Neural progenitor cell (in vitro differentiated cells): Measurements from ENCODE around the gene ZNF451. TPM values are rescaled to one million over a fixed set of nuclear protein-coding genes. Genes with fewer than 3 reads are reported as not detected.

Experiments
- DNase-seq: peaks from one replicate; pipeline ENCODE4 v3.0.0-alpha.2; 2016; ENCODE audit warnings: low spot score
- H2AFZ ChIP-seq: fragments of 200-600 bp; sonication (generic); replicated peaks from 2 replicates; pipeline ENCODE4 v1.6.1; 2016; ENCODE audit warnings: antibody characterized with exemption
- H3F3A ChIP-seq: fragments of 200-600 bp; sonication (generic); 2 replicates; pipeline ENCODE4 v1.6.1; 2016; ENCODE audit warnings: antibody characterized with exemption, low read depth
- H3K27ac ChIP-seq: fragments of 200-600 bp; sonication (generic); 2 replicates; pipeline ENCODE4 v1.5.1; 2016; ENCODE audit warnings: mild to moderate bottlenecking
- H3K27me3 ChIP-seq: fragments of 200-600 bp; sonication (generic); 2 replicates; pipeline ENCODE4 v1.6.1; 2016; ENCODE audit warnings: mild to moderate bottlenecking, moderate library complexity
- H3K36me3 ChIP-seq: fragments of 200-600 bp; sonication (generic); 2 replicates; pipeline ENCODE4 v1.5.1; 2016
- H3K4me1 ChIP-seq: fragments of 200-600 bp; sonication (generic); 2 replicates; pipeline ENCODE4 v1.6.1; 2016; ENCODE audit warnings: mixed run types
- H3K4me2 ChIP-seq: fragments of 200-600 bp; sonication (generic); 2 replicates; pipeline ENCODE4 v1.6.1; 2016
- H3K4me3 ChIP-seq: fragments of 200-600 bp; sonication (generic); 2 replicates; pipeline ENCODE4 v1.5.1; 2016
- H3K79me2 ChIP-seq: fragments of 200-600 bp; sonication (generic); 2 replicates; pipeline ENCODE4 v1.6.1; 2016; ENCODE audit warnings: low read depth
- H3K9ac ChIP-seq: fragments of 200-600 bp; sonication (generic); 2 replicates; pipeline ENCODE4 v1.6.1; 2016
- H3K9me3 ChIP-seq: fragments of 200-600 bp; sonication (generic); 2 replicates; pipeline ENCODE4 v1.5.1; 2016; ENCODE audit warnings: low read depth
- H4K20me1 ChIP-seq: fragments of 200-600 bp; sonication (generic); 2 replicates; pipeline ENCODE4 v1.6.1; 2016; ENCODE audit warnings: low read depth
- H3K27ac Mint-ChIP-seq: 3 replicates; pipeline ENCODE4 v1.8.0; 2021; ENCODE audit warnings: mixed read lengths
- H3K27me3 Mint-ChIP-seq: 2 replicates; pipeline ENCODE4 v1.8.0; 2022; ENCODE audit warnings: low read depth, mild to moderate bottlenecking, inconsistent platforms, moderate library complexity, mixed read lengths; ENCODE audit not compliant: insufficient read depth
- H3K36me3 Mint-ChIP-seq: 3 replicates; pipeline ENCODE4 v1.8.0; 2021; ENCODE audit warnings: mixed read lengths
- H3K4me1 Mint-ChIP-seq: 3 replicates; pipeline ENCODE4 v1.8.0; 2021; ENCODE audit warnings: mixed read lengths
- H3K4me3 Mint-ChIP-seq: 3 replicates; pipeline ENCODE4 v1.8.0; 2021; ENCODE audit warnings: mild to moderate bottlenecking, moderate library complexity, mixed read lengths
- H3K9me3 Mint-ChIP-seq: 3 replicates; pipeline ENCODE4 v1.8.0; 2020; ENCODE audit warnings: mixed read lengths
- CTCF ChIP-seq: fragments of 200-600 bp; sonication (generic); IDR thresholded peaks from 2 replicates; pipeline ENCODE4 v1.5.1; 2017; ENCODE audit warnings: antibody characterized with exemption, mild to moderate bottlenecking
- EZH2 ChIP-seq: fragments of 200-600 bp; sonication (generic); IDR thresholded peaks from 2 replicates; pipeline ENCODE4 v1.6.1; 2017; ENCODE audit warnings: antibody characterized with exemption, mild to moderate bottlenecking, moderate library complexity
- EZH2phosphoT487 ChIP-seq: fragments of 200-600 bp; sonication (generic); IDR thresholded peaks from 2 replicates; pipeline ENCODE4 v1.6.1; 2017; ENCODE audit warnings: antibody characterized with exemption
- total RNA-seq: library from RNA; depleted of rRNA; stranded (reverse); fragments of >200 nt; gene quantifications from 2 replicates; pipeline ENCODE4 v1.2.3, GENCODE V29; 2015; ENCODE audit warnings: low replicate concordance

Gene ZNF451
- total RNA-seq, 1 donor from 2014 or later: 126 TPM

- no peaks in the 10 kb centered on the region for H3K36me3 ChIP-seq
- H3K4me3 ChIP-seq: no peak overlapping the region
- H3K27me3 ChIP-seq: no peaks in the 10 kb centered on the region
- no peaks in the 10 kb centered on the region for H3K9me3 ChIP-seq
- H2AFZ ChIP-seq: no peak overlapping the region
- H3F3A ChIP-seq: peaks cover 6% of the 10 kb centered on the region
- peaks cover 2% of the 10 kb centered on the region for H3K27me3 Mint-ChIP-seq
- no peak overlapping the region for H3K27ac ChIP-seq
- H3K4me2 ChIP-seq: no peak overlapping the region
- no peak for DNase-seq
- H3K36me3 Mint-ChIP-seq: peaks cover 7% of the 10 kb centered on the region
- H3K9me3 Mint-ChIP-seq: peaks cover 10% of the 10 kb centered on the region
- no peaks in the 10 kb centered on the region for H4K20me1 ChIP-seq
- H3K27ac Mint-ChIP-seq: no peak overlapping the region
- H3K9ac ChIP-seq: no peak overlapping the region
- TF ChIP-seq EZH2 (no peak), CTCF (no peak), EZH2phosphoT487 (no peak)
- no peaks in the 10 kb centered on the region for H3K79me2 ChIP-seq
- no peaks in the 10 kb centered on the region for H3K4me1 Mint-ChIP-seq
- H3K4me3 Mint-ChIP-seq: no peak overlapping the region
- H3K4me1 ChIP-seq: peaks cover 9% of the 10 kb centered on the region
Observed at GRCh38 chr6:57078531-57079207, 11.3 kb upstream of the ZNF451 start.

GRCh38 chr6:57085471-57085870 lies 4.5 kb upstream of the ZNF451 start:
- Mint-ChIP-seq H3K4me1 (peaks cover 13% of the 10 kb centered on the region), H3K36me3 (peaks cover 2% of the 10 kb centered on the region), H3K4me3 (no peak overlapping the region), H3K27me3 (peaks cover 5% of the 10 kb centered on the region), H3K9me3 (peaks cover 3% of the 10 kb centered on the region), H3K27ac (no peak overlapping the region)
- H3K9me3 ChIP-seq: no peaks in the 10 kb centered on the region
- DNase-seq: no peak
- H3K79me2 ChIP-seq: no peaks in the 10 kb centered on the region
- H3K4me2 ChIP-seq: no peak overlapping the region
- peaks cover 17% of the 10 kb centered on the region for H3K4me1 ChIP-seq
- no peak overlapping the region for H3K4me3 ChIP-seq
- H3K36me3 ChIP-seq: no peaks in the 10 kb centered on the region
- no peaks in the 10 kb centered on the region for H4K20me1 ChIP-seq
- no peak overlapping the region for H2AFZ ChIP-seq
- TF ChIP-seq CTCF (no peak), EZH2phosphoT487 (no peak), EZH2 (no peak)
- H3F3A ChIP-seq: peaks cover 12% of the 10 kb centered on the region
- H3K27me3 ChIP-seq: no peaks in the 10 kb centered on the region
- no peak overlapping the region for H3K9ac ChIP-seq
- no peak overlapping the region for H3K27ac ChIP-seq

GRCh38 chr6:57086843-57087242 lies 3.1 kb upstream of the ZNF451 start:
- no peak overlapping the region for H3K4me2 ChIP-seq
- H3K27ac ChIP-seq: no peak overlapping the region
- H3K79me2 ChIP-seq: peaks cover 6% of the 10 kb centered on the region
- Mint-ChIP-seq H3K27me3 (peaks cover 5% of the 10 kb centered on the region), H3K4me3 (no peak overlapping the region), H3K27ac (no peak overlapping the region), H3K4me1 (peaks cover 20% of the 10 kb centered on the region), H3K36me3 (peaks cover 7% of the 10 kb centered on the region), H3K9me3 (no peaks in the 10 kb centered on the region)
- TF ChIP-seq CTCF (no peak), EZH2phosphoT487 (no peak), EZH2 (no peak)
- no peaks in the 10 kb centered on the region for H3K9me3 ChIP-seq
- peaks cover 12% of the 10 kb centered on the region for H3F3A ChIP-seq
- DNase-seq: no peak
- H4K20me1 ChIP-seq: peaks cover 5% of the 10 kb centered on the region
- no peak overlapping the region for H2AFZ ChIP-seq
- H3K4me3 ChIP-seq: no peak overlapping the region
- H3K4me1 ChIP-seq: peaks cover 21% of the 10 kb centered on the region
- no peaks in the 10 kb centered on the region for H3K27me3 ChIP-seq
- no peaks in the 10 kb centered on the region for H3K36me3 ChIP-seq
- H3K9ac ChIP-seq: no peak overlapping the region
